H1 (cell line): ENCODE results near the gene RNF186. TPM values are rescaled to one million over a fixed set of nuclear protein-coding genes. Genes with fewer than 3 reads are reported as not detected.

Experiments
- CTCF ChIA-PET: fragments of 300-600 bp; sonication (Branson Sonifier 250); formaldehyde crosslinking; loops from one replicate; lab custom pipeline; 2021; ENCODE audit not compliant: partially characterized antibody; lab: Charles Lee
- POLR2A ChIA-PET: fragments of 300-600 bp; sonication (Branson Sonifier 250); formaldehyde crosslinking; loops from one replicate; lab custom pipeline; 2021; ENCODE audit warnings: inconsistent platforms; ENCODE audit not compliant: partially characterized antibody; lab: Charles Lee
- DNase-seq, 2 experiments: peaks; one replicate each; pipeline versions ENCODE4 v3.0.0 to v3.0.0-alpha.2; 2010 to 2022; ENCODE audit warnings: low spot score in 2 of 2, low read depth in 1 of 2, mixed read lengths in 1 of 2
- FAIRE-seq: peaks from 2 replicates; lab custom pipeline; 2011; peaks lifted over from hg19 to GRCh38; lab: Jason Lieb, UNC
- H2AFZ ChIP-seq: 2 replicates; pipeline ENCODE4 v1.8.1; 2012; ENCODE audit warnings: low read length, inconsistent platforms
- H2AK5ac ChIP-seq: 2 replicates; pipeline ENCODE4 v1.6.1; 2013; ENCODE audit warnings: low read depth, low read length
- H2BK120ac ChIP-seq: replicated peaks from 2 replicates; pipeline ENCODE3; 2013; ENCODE audit warnings: low read depth, low read length, inconsistent platforms
- H2BK12ac ChIP-seq: 2 replicates; pipeline ENCODE4 v1.6.1; 2013; ENCODE audit warnings: low read depth, low read length
- H2BK15ac ChIP-seq: 2 replicates; pipeline ENCODE4 v1.6.1; 2013; ENCODE audit warnings: low read length
- H2BK20ac ChIP-seq: 2 replicates; pipeline ENCODE4 v1.6.1; 2013; ENCODE audit warnings: low read length
- H2BK5ac ChIP-seq: 2 replicates; pipeline ENCODE4 v1.6.1; 2013; ENCODE audit warnings: low read depth, low read length
- H3K14ac ChIP-seq: 2 replicates; pipeline ENCODE4 v1.6.1; 2013; ENCODE audit warnings: inconsistent platforms; ENCODE audit not compliant: insufficient read length
- H3K18ac ChIP-seq: 2 replicates; pipeline ENCODE4 v1.6.1; 2013; ENCODE audit warnings: low read length; ENCODE audit errors: extremely low read depth
- H3K23ac ChIP-seq: 2 replicates; pipeline ENCODE4 v1.6.1; 2013; ENCODE audit warnings: inconsistent platforms; ENCODE audit not compliant: insufficient read length
- H3K23me2 ChIP-seq: 2 replicates; pipeline ENCODE4 v1.6.1; 2013; ENCODE audit warnings: low read depth, low read length
- H3K27ac ChIP-seq: 2 replicates; pipeline ENCODE4 v1.6.1; 2011; ENCODE audit warnings: low read depth, low read length, inconsistent platforms
- H3K27me3 ChIP-seq, 4 experiments: replicated peaks in 1 of 4; 1 replicate in 1 of 4; 2 replicates in 3 of 4; pipeline versions ENCODE4 v1.6.1 to v1.8.1; 2011 to 2013; ENCODE audit warnings: low read length in 3 of 4, mild to moderate bottlenecking in 3 of 4, inconsistent platforms in 2 of 4, mixed read lengths in 2 of 4, moderate library complexity in 1 of 4; ENCODE audit not compliant: control insufficient read depth in 3 of 4, insufficient read depth in 3 of 4; ENCODE audit errors: extremely low read depth in 1 of 4
- H3K36me3 ChIP-seq, 4 experiments: 2 replicates each; pipeline versions ENCODE4 v1.6.1 to v1.8.1; 2011 to 2013; ENCODE audit warnings: mild to moderate bottlenecking in 4 of 4, low read length in 3 of 4, moderate library complexity in 2 of 4, control low read depth in 1 of 4, inconsistent platforms in 1 of 4; ENCODE audit not compliant: insufficient read depth in 4 of 4, control insufficient read depth in 2 of 4
- H3K4ac ChIP-seq: replicated peaks from 2 replicates; pipeline ENCODE3; 2013; ENCODE audit warnings: low read length, low read depth, mixed read lengths, inconsistent platforms; ENCODE audit not compliant: insufficient read length
- H3K4me1 ChIP-seq, 4 experiments: replicated peaks in 1 of 4; 1 replicate in 1 of 4; 2 replicates in 3 of 4; pipeline versions ENCODE4 v1.6.1 to v1.8.1; 2011 to 2013; ENCODE audit warnings: low read length in 3 of 4, inconsistent platforms in 2 of 4, mixed read lengths in 1 of 4; ENCODE audit not compliant: insufficient read depth in 4 of 4, control insufficient read depth in 3 of 4
- H3K4me2 ChIP-seq, 2 experiments: 2 replicates each; pipeline versions ENCODE4 v1.6.1 to v1.8.1; 2011 to 2013; ENCODE audit warnings: low read depth in 2 of 2, low read length in 2 of 2, control low read depth in 1 of 2, inconsistent platforms in 1 of 2, mild to moderate bottlenecking in 1 of 2; ENCODE audit not compliant: insufficient read depth in 1 of 2
- H3K4me3 ChIP-seq, 4 experiments: fragments of 200-600, 300-600 bp in 1 of 4; sonication (generic), shearing (Covaris generic), sonication (Bioruptor Twin) in 1 of 4; 2 replicates each; pipeline versions ENCODE4 v1.5.1 to v1.8.1; 2011 to 2016; ENCODE audit warnings: low read length in 4 of 4, low read depth in 3 of 4, control low read depth in 2 of 4, inconsistent platforms in 2 of 4, mild to moderate bottlenecking in 2 of 4, mixed read lengths in 1 of 4, moderate library complexity in 1 of 4; ENCODE audit not compliant: insufficient read depth in 2 of 4; ENCODE audit errors: extremely low read depth in 1 of 4
- H3K56ac ChIP-seq: replicated peaks from 2 replicates; pipeline ENCODE3; 2013; ENCODE audit warnings: low read depth, mild to moderate bottlenecking, mixed read lengths, low read length, inconsistent platforms; ENCODE audit not compliant: insufficient read length
- H3K79me1 ChIP-seq: 2 replicates; pipeline ENCODE4 v1.6.1; 2013; ENCODE audit warnings: low read depth, low read length, control low read depth
- H3K79me2 ChIP-seq, 2 experiments: 2 replicates each; pipeline versions ENCODE4 v1.6.1 to v1.8.1; 2012 to 2013; ENCODE audit warnings: low read length in 2 of 2, mild to moderate bottlenecking in 2 of 2, inconsistent platforms in 1 of 2; ENCODE audit not compliant: insufficient read depth in 2 of 2, control insufficient read depth in 1 of 2
- H3K9ac ChIP-seq, 4 experiments: replicated peaks in 1 of 4; 1 replicate in 1 of 4; 2 replicates in 3 of 4; pipeline versions ENCODE4 v1.6.1 to v1.8.1; 2011 to 2013; ENCODE audit warnings: low read depth in 3 of 4, low read length in 3 of 4, control low read depth in 2 of 4, mild to moderate bottlenecking in 2 of 4, moderate library complexity in 2 of 4, inconsistent platforms in 1 of 4; ENCODE audit errors: extremely low read depth in 1 of 4
- H3K9me3 ChIP-seq, 2 experiments: 2 replicates each; pipeline versions ENCODE4 v1.6.1 to v1.8.1; 2012 to 2013; ENCODE audit warnings: mild to moderate bottlenecking in 2 of 2, moderate library complexity in 2 of 2, control low read depth in 1 of 2, inconsistent platforms in 1 of 2, low read depth in 1 of 2, low read length in 1 of 2, mixed read lengths in 1 of 2; ENCODE audit not compliant: insufficient read depth in 2 of 2
- H4K20me1 ChIP-seq, 2 experiments: replicated peaks in 1 of 2; 2 replicates each; pipeline versions ENCODE3 to v1.8.1; 2011 to 2013; ENCODE audit warnings: inconsistent platforms in 2 of 2, low read length in 2 of 2, mild to moderate bottlenecking in 1 of 2; ENCODE audit not compliant: insufficient read depth in 2 of 2, control insufficient read depth in 1 of 2
- H4K5ac ChIP-seq: 2 replicates; pipeline ENCODE4 v1.6.1; 2013; ENCODE audit warnings: low read length, low read depth, mixed read lengths, inconsistent platforms; ENCODE audit not compliant: insufficient read length
- H4K8ac ChIP-seq: 2 replicates; pipeline ENCODE4 v1.8.0; 2013; ENCODE audit warnings: mild to moderate bottlenecking, moderate library complexity, low read length, inconsistent platforms; ENCODE audit not compliant: insufficient read depth; ENCODE audit errors: extremely low read depth
- H4K91ac ChIP-seq: replicated peaks from 2 replicates; pipeline ENCODE3; 2013; ENCODE audit warnings: low read length, mixed read lengths, inconsistent platforms; ENCODE audit not compliant: insufficient read length
- CEBPB ChIP-seq: IDR thresholded peaks from 2 replicates; pipeline ENCODE4 v1.6.1; 2012; ENCODE audit warnings: low read depth, low read length
- CREB1 ChIP-seq: IDR thresholded peaks from 2 replicates; pipeline ENCODE4 v1.6.1; 2012; ENCODE audit warnings: inconsistent platforms
- JUND ChIP-seq: IDR thresholded peaks from 2 replicates; pipeline ENCODE4 v1.6.1; 2011; ENCODE audit warnings: mild to moderate bottlenecking, improper control_type of control experiment, low read length
- NANOG ChIP-seq: IDR thresholded peaks from 2 replicates; pipeline ENCODE4 v1.6.1; 2011; ENCODE audit warnings: low read length, low read depth, mild to moderate bottlenecking, inconsistent platforms; ENCODE audit not compliant: insufficient read depth, poor library complexity, severe bottlenecking
- RAD21 ChIP-seq, 2 experiments: IDR thresholded peaks in 1 of 2; conservative IDR thresholded peaks in 1 of 2; 2 replicates each; pipeline ENCODE4 v1.6.1; 2011; ENCODE audit warnings: low read depth in 2 of 2, low read length in 2 of 2, improper control_type of control experiment in 1 of 2, inconsistent platforms in 1 of 2, mild to moderate bottlenecking in 1 of 2, moderate library complexity in 1 of 2
- SIX5 ChIP-seq: IDR thresholded peaks from 2 replicates; pipeline ENCODE4 v1.6.1; 2011; ENCODE audit warnings: mild to moderate bottlenecking, low read depth, low read length
- WGBS, 2 experiments: shearing (Covaris generic) in 1 of 2; methylation state at CpG; one replicate each; pipeline versions ENCODE4 v1.1.6 to v1.1.7; 2013 to 2015; ENCODE audit warnings: low lambda C conversion rate in 2 of 2, mixed read lengths in 2 of 2, inconsistent platforms in 1 of 2, low coverage in 1 of 2, missing lambda C conversion rate in 1 of 2; ENCODE audit not compliant: insufficient replicate concordance in 2 of 2, insufficient coverage in 1 of 2, insufficient read length in 1 of 2; ENCODE audit errors: extremely low coverage in 1 of 2, missing lambda C conversion rate in 1 of 2; 5-methylcytosine and 5-hydroxymethylcytosine counted together
- polyA plus RNA-seq, 7 experiments: library from polyadenylated mRNA; depleted of rRNA in 3 of 7; stranded (reverse) in 5 of 7; unstranded in 2 of 7; fragments of >200 nt in 5 of 7; fragments of 200-250 nt in 2 of 7; gene quantifications; 1 replicate in 5 of 7; 2 replicates in 1 of 7; 4 replicates in 1 of 7; pipeline versions ENCODE4 v1.2.1 to v1.2.3, GENCODE V29; 2011 to 2013; ENCODE audit warnings: missing spikeins in 2 of 7, mixed read lengths in 2 of 7
- total RNA-seq: library from RNA; stranded (reverse); fragmentation: NEBNext Ultra II Directional; extraction: Animal tissue kit (Norgen Biotek cat#: 25700); gene quantifications from 2 replicates; pipeline ENCODE4 v1.2.1, GENCODE V29; 2021

Gene RNF186
- total and polyA plus RNA-seq, 2 of the 8 experiments (the other 6 are each of a cell fraction or from before 2014, with no cell fraction given) = not detected

DNA sequence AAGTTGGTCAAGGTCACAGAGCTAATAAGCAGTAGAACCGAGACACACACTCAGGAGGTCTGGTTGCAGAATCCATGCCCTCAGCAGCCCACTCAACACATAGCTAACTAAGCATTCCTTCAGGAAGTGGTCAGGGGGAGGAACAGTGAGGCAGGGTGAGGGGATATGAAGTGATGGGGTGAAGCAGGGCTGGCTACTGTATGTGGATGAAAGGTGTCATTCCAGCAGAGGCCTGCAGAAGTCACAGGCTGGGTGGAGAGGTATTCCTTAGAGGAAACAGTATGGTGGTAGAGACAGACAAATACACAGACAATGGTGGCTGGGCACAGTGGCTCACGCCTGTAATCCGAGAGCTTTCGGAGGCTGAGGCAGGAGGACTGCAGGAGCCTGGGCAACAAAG is 29.4 kb downstream of the RNF186 start:
- DNase-seq = no peak
- WGBS, 2 experiments = 70% methylated on average over 4 of the region's 4 CpGs; no CpG with 5 or more reads in 1 of the 2 experiments
- Histone ChIP-seq H3K27me3 (peaks cover 4 to 32% (median 26%) of the 10 kb centered on the region in 4 experiments), H3K4me3 (no peak overlapping the region), H3K36me3 (no peaks in the 10 kb centered on the region), H3K23ac (no peak overlapping the region), H2BK20ac (no peak overlapping the region), H3K14ac (no peak overlapping the region), H4K91ac (no peak overlapping the region), H4K8ac (no peak overlapping the region), H2AFZ (no peak overlapping the region), H2AK5ac (no peak overlapping the region), H3K4ac (no peak overlapping the region), H2BK12ac (no peak overlapping the region), H3K9me3 (no peaks in the 10 kb centered on the region), H3K23me2 (no peaks in the 10 kb centered on the region), H3K4me1 (peaks cover 8 to 11% (median 10%) of the 10 kb centered on the region in 4 experiments), H3K56ac (no peak overlapping the region), H2BK120ac (no peak overlapping the region), H3K27ac (no peak overlapping the region), H4K20me1 (no peaks in the 10 kb centered on the region), H3K79me2 (no peaks in the 10 kb centered on the region), H3K79me1 (no peaks in the 10 kb centered on the region), H2BK5ac (no peak overlapping the region), H3K4me2 (no peak overlapping the region), H3K9ac (no peak overlapping the region), H3K18ac (no peak overlapping the region), H4K5ac (no peak overlapping the region), H2BK15ac (no peak overlapping the region)
- POLR2A ChIA-PET = interaction anchor here (1.5 to 1.8 kb wide), 3 partner anchors 10 to 22 kb away, joined by 3 to 5 read pairs (median 5); no protein-coding TSS in a partner anchor
- no peak for FAIRE-seq
- CTCF ChIA-PET = interaction anchor here (0.9 to 3.3 kb wide), 7 partner anchors 9 to 39 kb away, joined by 3 to 11 read pairs (median 4); no protein-coding TSS in a partner anchor
- TF ChIP-seq CREB1 (no peak), SIX5 (no peak), JUND (no peak), CEBPB (no peak), NANOG (no peak), RAD21 (IDR thresholded peaks at IDR 0.05 in 1 of 2, conservative IDR thresholded peaks at IDR 0.05 in 1 of 2; ENCODE audit: low read depth in 2 of 2, low read length in 2 of 2) (0 out of 4 replicates have a peak, but pooled peaks of 1 of the 2 experiments have one; percentile 4)
